Loucy (cell line): ENCODE results near the gene DUSP12.

Experiments used
- EZH2phosphoT487 ChIP-seq: fragments of 200-600 bp; IDR thresholded peaks from 2 replicates; pipeline ENCODE4 v1.6.1; 2018; ENCODE audit warnings: antibody characterized with exemption, mild to moderate bottlenecking, moderate library complexity, borderline replicate concordance
- TF ChIP-seq, protein P1 (sequence below): fragments of 200-600 bp; sonication (generic); conservative IDR thresholded peaks from 2 replicates; pipeline ENCODE4 v1.5.1; 2014; ENCODE audit warnings: mild to moderate bottlenecking, antibody characterized with exemption, low read length

DNA sequence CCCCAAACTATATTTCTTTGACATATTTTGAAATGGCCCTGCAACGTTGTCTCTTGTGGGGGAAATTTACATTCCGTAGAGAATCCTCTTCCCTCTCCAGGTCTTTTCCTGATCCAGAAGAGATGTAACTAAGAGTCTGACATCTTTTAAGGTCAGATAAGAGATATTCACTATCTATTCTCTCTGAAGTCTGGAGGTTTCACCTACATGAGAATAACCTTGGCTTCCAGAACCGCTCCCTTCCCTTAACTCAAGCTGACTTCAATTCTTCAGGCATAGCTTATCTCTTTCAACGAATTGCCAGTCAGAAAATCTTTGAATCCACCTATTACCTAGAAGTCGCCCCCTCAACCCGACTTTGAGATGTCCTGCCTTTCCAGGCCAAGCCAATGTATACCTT lies 18.3 kb upstream of the DUSP12 start:
- TF ChIP-seq, protein P1, sequence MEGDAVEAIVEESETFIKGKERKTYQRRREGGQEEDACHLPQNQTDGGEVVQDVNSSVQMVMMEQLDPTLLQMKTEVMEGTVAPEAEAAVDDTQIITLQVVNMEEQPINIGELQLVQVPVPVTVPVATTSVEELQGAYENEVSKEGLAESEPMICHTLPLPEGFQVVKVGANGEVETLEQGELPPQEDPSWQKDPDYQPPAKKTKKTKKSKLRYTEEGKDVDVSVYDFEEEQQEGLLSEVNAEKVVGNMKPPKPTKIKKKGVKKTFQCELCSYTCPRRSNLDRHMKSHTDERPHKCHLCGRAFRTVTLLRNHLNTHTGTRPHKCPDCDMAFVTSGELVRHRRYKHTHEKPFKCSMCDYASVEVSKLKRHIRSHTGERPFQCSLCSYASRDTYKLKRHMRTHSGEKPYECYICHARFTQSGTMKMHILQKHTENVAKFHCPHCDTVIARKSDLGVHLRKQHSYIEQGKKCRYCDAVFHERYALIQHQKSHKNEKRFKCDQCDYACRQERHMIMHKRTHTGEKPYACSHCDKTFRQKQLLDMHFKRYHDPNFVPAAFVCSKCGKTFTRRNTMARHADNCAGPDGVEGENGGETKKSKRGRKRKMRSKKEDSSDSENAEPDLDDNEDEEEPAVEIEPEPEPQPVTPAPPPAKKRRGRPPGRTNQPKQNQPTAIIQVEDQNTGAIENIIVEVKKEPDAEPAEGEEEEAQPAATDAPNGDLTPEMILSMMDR, result no peak
- no peak for TF ChIP-seq EZH2phosphoT487
